GM12878 (cell line): ENCODE measurements around the gene AFTPH. TPM values are rescaled to one million over a fixed set of nuclear protein-coding genes. Genes with fewer than 3 reads are reported as not detected.

ENCODE experiments used
- ATAC-seq: fragments of 200-7000 bp; cut with Tn5 transposase; 3 replicates; pipeline ENCODE4 v1.9.1; 2020; ENCODE audit warnings: mild to moderate bottlenecking, moderate library complexity
- BruUV-seq: library from RNA; stranded (reverse); fragments of 400-500 nt; replicated peaks from 2 replicates; lab custom pipeline; 2021; lab: Mats Ljungman, UMichigan
- CTCF ChIA-PET: fragments of 300-600 bp; sonication (Branson Sonifier 250); formaldehyde crosslinking; extraction: SDS; loops from one replicate; lab custom pipeline; 2021; ENCODE audit warnings: inconsistent platforms; lab: Yijun Ruan, JAX
- POLR2A ChIA-PET: fragments of 350-600 bp; formaldehyde crosslinking; extraction: SDS; loops from one replicate; lab custom pipeline; 2021; ENCODE audit warnings: inconsistent platforms; lab: Charles Lee
- RAD21 ChIA-PET: fragments of 300-600 bp; sonication (Branson Sonifier 250); formaldehyde crosslinking; loops from one replicate; lab custom pipeline; 2023; ENCODE audit warnings: antibody characterized with exemption; ENCODE audit not compliant: unreplicated experiment; lab: Charles Lee
- SMC1A ChIA-PET: fragments of 300-600 bp; sonication (Branson Sonifier 250); formaldehyde crosslinking; loops from one replicate; lab custom pipeline; 2023; ENCODE audit not compliant: unreplicated experiment, uncharacterized antibody; lab: Charles Lee
- DNase-seq: peaks from one replicate; pipeline ENCODE4 v3.0.0-alpha.2; 2011; ENCODE audit warnings: low read depth, low spot score
- FAIRE-seq: peaks from 3 replicates; lab custom pipeline; 2011; peaks lifted over from hg19 to GRCh38; lab: Jason Lieb, UNC
- H2AFZ ChIP-seq: 2 replicates; pipeline ENCODE4 v1.6.0; 2011; ENCODE audit warnings: low read depth, low read length, control low read depth; ENCODE audit not compliant: control insufficient read depth
- H3K27ac ChIP-seq: 2 replicates; pipeline ENCODE4 v1.5.1; 2011; ENCODE audit warnings: control low read depth; ENCODE audit not compliant: control insufficient read depth, insufficient read depth
- H3K27me3 ChIP-seq, 2 experiments: replicated peaks in 1 of 2; 2 replicates each; pipeline versions ENCODE4 v1.6.0 to v1.6.1; 2011; ENCODE audit warnings: low read length in 1 of 2; ENCODE audit not compliant: control insufficient read depth in 2 of 2, insufficient read depth in 2 of 2
- H3K36me3 ChIP-seq, 2 experiments: 2 replicates each; pipeline ENCODE4 v1.5.1; 2011; ENCODE audit warnings: low read length in 1 of 2; ENCODE audit not compliant: control insufficient read depth in 2 of 2, insufficient read depth in 2 of 2
- H3K4me1 ChIP-seq: 2 replicates; pipeline ENCODE4 v1.6.1; 2011; ENCODE audit warnings: mild to moderate bottlenecking, low read length, moderate library complexity, mixed read lengths; ENCODE audit not compliant: control insufficient read depth, insufficient read depth
- H3K4me2 ChIP-seq: 2 replicates; pipeline ENCODE4 v1.6.0; 2011; ENCODE audit warnings: control low read depth; ENCODE audit not compliant: control insufficient read depth, insufficient read depth
- H3K4me3 ChIP-seq: fragments of 200-600 bp; sonication (generic); 2 replicates; pipeline ENCODE4 v1.5.1; 2016
- H3K79me2 ChIP-seq: 2 replicates; pipeline ENCODE4 v1.6.0; 2011; ENCODE audit warnings: low read length; ENCODE audit not compliant: control insufficient read depth, insufficient read depth
- H3K9ac ChIP-seq: 2 replicates; pipeline ENCODE4 v1.8.0; 2011; ENCODE audit warnings: low read length, control low read depth, mixed read lengths; ENCODE audit not compliant: control insufficient read depth, insufficient read depth
- H3K9me3 ChIP-seq: replicated peaks from 3 replicates; pipeline ENCODE4 v1.5.1; 2011; ENCODE audit warnings: mild to moderate bottlenecking, low read length; ENCODE audit not compliant: control insufficient read depth, insufficient read depth
- H4K20me1 ChIP-seq: 2 replicates; pipeline ENCODE4 v1.6.0; 2011; ENCODE audit not compliant: control insufficient read depth, insufficient read depth
- ASH2L ChIP-seq: fragments of 300-600, 200-600 bp; sonication (generic); IDR thresholded peaks from 2 replicates; pipeline ENCODE4 v1.6.1; 2017; ENCODE audit warnings: low read depth, mild to moderate bottlenecking, borderline replicate concordance
- IKZF1 ChIP-seq: fragments of 450-650 bp; conservative IDR thresholded peaks from 2 replicates; pipeline ENCODE4 v1.6.1; 2017; ENCODE audit warnings: antibody characterized with exemption, mild to moderate bottlenecking
- NR2F1 ChIP-seq: fragments of 450-650 bp; conservative IDR thresholded peaks from 2 replicates; pipeline ENCODE4 v1.6.1; 2017; ENCODE audit warnings: mild to moderate bottlenecking
- SP1 ChIP-seq: IDR thresholded peaks from one replicate; pipeline ENCODE4 v1.6.1; 2011; ENCODE audit warnings: low read depth, low read length
- TAF1 ChIP-seq: IDR thresholded peaks from 2 replicates; pipeline ENCODE4 v1.6.1; 2011; ENCODE audit warnings: mild to moderate bottlenecking, low read depth, low read length, borderline replicate concordance
- WGBS: methylation state at CpG from one replicate; pipeline ENCODE4 v1.1.6; 2016; ENCODE audit warnings: low lambda C conversion rate; ENCODE audit not compliant: insufficient replicate concordance, insufficient coverage; ENCODE audit errors: missing lambda C conversion rate; 5-methylcytosine and 5-hydroxymethylcytosine counted together
- in situ Hi-C: fragments of 300-500 bp; cut with MboI; formaldehyde crosslinking; loops from 9 replicates; pipeline ENCODE4 v1.14.3; 2018; ENCODE audit warnings: mixed read lengths
- intact Hi-C: fragments of 100-400 bp; cut with micrococcal nuclease; formaldehyde crosslinking; loops from one replicate; pipeline ENCODE4 v1.14.2; 2022; ENCODE audit not compliant: unreplicated experiment
- polyA plus RNA-seq, 11 experiments: library from polyadenylated mRNA; depleted of rRNA in 4 of 11; unstranded in 6 of 11; stranded (reverse) in 5 of 11; fragments of >200 nt; fragmentation: Nextera tagmentation in 4 of 11; fragmentation: Illumina TruSeq in 1 of 11; extraction: Ambion mirVana in 4 of 11; extraction: Trizol in 1 of 11; gene quantifications; 1 replicate in 1 of 11; 2 replicates in 10 of 11; pipeline versions ENCODE4 v1.2.1 to v1.2.3, GENCODE V29; 2011 to 2016; ENCODE audit warnings: inconsistent platforms in 2 of 11, missing spikeins in 2 of 11, low read depth in 1 of 11
- total RNA-seq, 4 experiments: library from RNA; depleted of rRNA in 3 of 4; stranded (reverse); fragments of >200 nt in 3 of 4; fragmentation: Illumina TruSeq in 1 of 4; extraction: Trizol in 1 of 4; gene quantifications; 2 replicates each; pipeline versions ENCODE4 v1.2.1 to v1.2.3, GENCODE V29; 2013 to 2021

The AFTPH gene
- total and polyA plus RNA-seq, 10 of the 15 experiments (the other 5 are each of a cell fraction or from before 2014, with no cell fraction given) = 25.6 to 77.3 (median 39.5) TPM

GRCh38 chr2:64479259-64480117 lies 44.6 kb upstream of the AFTPH start:
- no peak overlapping the region for H3K4me2 ChIP-seq
- ATAC-seq = no peak
- no peaks in the 10 kb centered on the region for H3K36me3 ChIP-seq
- intact Hi-C loops (no loop called here), in situ Hi-C loops (loop anchor here (5.0 kb wide), 1 partner anchor 52 kb away; no protein-coding TSS in a partner anchor)
- H3K79me2 ChIP-seq = no peaks in the 10 kb centered on the region
- no peaks in the 10 kb centered on the region for H4K20me1 ChIP-seq
- ChIA-PET RAD21 (interaction anchor here (0.9 to 14.6 kb wide), 3 partner anchors 9 to 150 kb away, joined by 3 to 240 read pairs (median 4); no protein-coding TSS in a partner anchor), SMC1A (interaction anchor here (0.8 to 14.7 kb wide), 4 partner anchors 9 to 150 kb away, joined by 3 to 300 read pairs (median 4); no protein-coding TSS in a partner anchor), POLR2A (no interaction called here), CTCF (interaction anchor here (0.6 to 12.8 kb wide), 8 partner anchors 9 to 907 kb away, joined by 3 to 467 read pairs (median 5); no protein-coding TSS in a partner anchor)
- BruUV-seq = no TSS peak
- H3K4me1 ChIP-seq = no peaks in the 10 kb centered on the region
- H3K9ac ChIP-seq = no peak overlapping the region
- H3K4me3 ChIP-seq = no peak overlapping the region
- no peak for TF ChIP-seq ASH2L
- no peak for TF ChIP-seq TAF1
- TF ChIP-seq SP1 = no peak
- no peak for TF ChIP-seq IKZF1
- TF ChIP-seq NR2F1 = no peak
- H2AFZ ChIP-seq = no peak overlapping the region
- H3K27ac ChIP-seq = no peak overlapping the region
- WGBS = 80% methylated on average over 10 of the region's 10 CpGs
- no peak for FAIRE-seq
- no peaks in the 10 kb centered on the region for H3K27me3 ChIP-seq
- no peaks in the 10 kb centered on the region for H3K9me3 ChIP-seq
- DNase-seq = no peak
